Measurements from ENCODE around the gene SLC16A4. TPM values are rescaled to one million over a fixed set of nuclear protein-coding genes. Genes with fewer than 3 reads are reported as not detected.

Gene SLC16A4
- total RNA-seq, 1 donor from 2014 or later = 0.20 TPM

DNA sequence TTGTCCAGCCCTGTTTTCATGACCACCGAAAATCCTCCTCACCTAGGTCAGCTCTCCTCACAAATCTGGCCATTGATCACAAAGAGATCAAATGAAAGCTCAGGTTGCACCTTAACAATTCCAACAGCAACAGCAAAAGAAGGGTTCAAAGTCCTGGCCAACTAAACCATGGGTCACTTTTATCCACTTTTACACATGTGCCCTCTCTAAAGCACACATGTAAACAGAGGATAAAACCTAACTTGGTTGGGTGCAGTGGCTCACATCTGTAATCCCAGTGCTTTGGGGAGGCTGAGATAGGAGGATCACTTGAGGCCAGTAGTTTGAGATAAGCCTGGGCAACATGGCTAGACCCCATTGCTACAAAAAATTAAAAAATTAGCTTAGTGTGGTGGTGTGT is 55.6 kb downstream of the SLC16A4 start:
- DNase-seq (ENCODE audit: low read depth in 2 of 2) = no peak

- no peak for DNase-seq (ENCODE audit: low read depth in 2 of 2)
Measured at GRCh38 chr1:110328700-110329099, 62.1 kb downstream of the SLC16A4 start.

- DNase-seq (ENCODE audit: low read depth in 2 of 2) = peak; percentile 23 to 31
Measured at GRCh38 chr1:110328274-110328673, 62.6 kb downstream of the SLC16A4 start.

- DNase-seq (ENCODE audit: low read depth in 2 of 2) = no peak
Measured at GRCh38 chr1:110326826-110327225, 64.0 kb downstream of the SLC16A4 start.

GRCh38 chr1:110324667-110325066 is 66.2 kb downstream of the SLC16A4 start:
- no peak for DNase-seq (ENCODE audit: low read depth in 2 of 2)

- DNase-seq (ENCODE audit: low read depth in 2 of 2) = no peak
Measured at GRCh38 chr1:110321846-110322245, 69.0 kb downstream of the SLC16A4 start.

DNA sequence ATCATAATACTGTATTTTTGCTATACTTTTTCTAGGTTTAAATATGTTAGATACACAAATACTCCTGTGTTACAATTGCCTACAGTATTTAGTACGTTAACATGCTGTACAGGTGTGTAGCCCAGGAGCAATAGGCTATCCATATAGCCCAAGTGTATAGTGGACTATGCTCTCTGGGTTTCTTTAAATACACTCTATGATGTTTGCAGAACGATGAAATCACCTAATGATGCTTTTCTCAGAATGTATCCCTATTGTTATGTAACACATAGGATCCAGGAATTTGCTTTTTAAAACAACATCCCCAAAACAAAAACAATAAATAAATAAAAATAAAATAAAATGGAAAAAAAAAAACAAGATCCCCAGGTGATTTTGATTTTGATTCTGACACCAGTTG is 69.8 kb downstream of the SLC16A4 start:
- no peak for DNase-seq (ENCODE audit: low read depth in 2 of 2)

DNA sequence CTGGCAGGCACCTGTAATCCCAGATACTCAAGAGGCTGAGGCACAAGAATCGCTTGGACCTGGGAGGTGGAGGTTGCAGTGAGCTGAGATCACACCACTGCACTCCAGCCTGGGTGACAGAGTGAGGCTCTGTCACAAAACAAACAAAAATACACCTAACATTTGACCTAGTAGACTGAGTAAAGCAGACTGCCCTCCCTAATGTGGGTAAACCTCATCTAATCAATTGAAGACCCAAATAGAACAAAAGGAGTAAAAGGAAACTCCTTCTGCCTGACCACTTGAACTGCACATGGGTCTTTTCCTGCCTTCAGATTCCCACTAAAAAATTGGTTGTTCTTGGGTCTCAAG is 70.7 kb downstream of the SLC16A4 start:
- DNase-seq (ENCODE audit: low read depth in 2 of 2) = no peak

GRCh38 chr1:110319332-110320167 is 71.3 kb downstream of the SLC16A4 start:
- DNase-seq (ENCODE audit: low read depth in 2 of 2) = no peak

- no peak for DNase-seq (ENCODE audit: low read depth in 2 of 2)
Measured at GRCh38 chr1:110318046-110318445, 72.8 kb downstream of the SLC16A4 start.

GRCh38 chr1:110316735-110317134 is 74.1 kb downstream of the SLC16A4 start:
- no peak for DNase-seq (ENCODE audit: low read depth in 2 of 2)

Other genes starting within 250 kb of the SLC16A4 start
- 0.40 and 1.1 TPM in 2 replicates for gene SLC6A17, start 240.5 kb downstream of the SLC16A4 start, total RNA-seq
- gene KCNC4, start 180.7 kb downstream of the SLC16A4 start, total RNA-seq = 0.44 and 0.99 TPM in 2 replicates
- gene RBM15, start 51.6 kb downstream of the SLC16A4 start, total RNA-seq = 18.7 and 27.4 TPM in 2 replicates
- gene LAMTOR5, start 16.7 kb upstream of the SLC16A4 start, total RNA-seq = 74.1 and 125 TPM in 2 replicates
- not detected in 2 replicates for gene PROK1, start 60.1 kb upstream of the SLC16A4 start, total RNA-seq
- not detected in 2 replicates for gene KCNA10, start 128.1 kb upstream of the SLC16A4 start, total RNA-seq
- not detected in 2 replicates for gene KCNA2, start 215.3 kb upstream of the SLC16A4 start, total RNA-seq